ENCODE data around the gene PDHX.

PDHX gene

DNA sequence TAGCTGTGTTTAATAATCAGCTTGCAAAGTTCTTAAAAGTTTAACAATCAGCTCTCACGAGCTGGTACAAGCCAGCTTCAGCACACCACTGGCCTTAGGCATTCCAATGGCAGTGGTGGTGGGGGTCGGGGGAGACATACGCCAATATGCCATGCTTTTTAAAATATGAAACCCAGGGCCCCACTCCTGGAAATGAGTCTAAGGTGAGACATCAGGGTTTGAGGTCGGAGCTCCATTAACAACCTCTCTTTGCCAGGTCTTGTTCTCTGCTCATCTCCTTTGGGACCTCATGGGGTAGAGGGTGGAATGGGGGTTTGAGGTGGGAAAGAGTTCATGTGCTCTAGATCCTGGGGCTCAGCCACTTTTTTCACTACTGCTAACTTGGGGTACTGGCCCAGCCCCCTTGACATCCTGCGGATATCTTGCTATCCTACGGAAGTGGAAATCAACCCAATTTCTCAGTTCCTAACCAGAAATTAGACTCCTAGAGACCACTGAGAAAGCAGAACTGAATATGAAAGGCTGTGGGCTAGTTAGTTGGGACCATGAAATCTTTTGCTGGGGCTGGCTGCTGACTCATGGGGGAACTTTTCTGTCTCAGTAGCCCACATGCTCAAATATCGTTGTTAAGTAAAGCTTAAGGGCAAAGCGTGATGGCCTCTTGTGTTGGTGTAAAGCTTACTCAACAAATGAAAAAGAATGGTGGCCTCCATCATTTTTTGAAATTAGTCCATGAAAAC is 90.1 kb downstream of the PDHX start:
- peak; percentile 75 for DNase-seq (ENCODE audit: low spot score)
- TF ChIP-seq, protein P1, sequence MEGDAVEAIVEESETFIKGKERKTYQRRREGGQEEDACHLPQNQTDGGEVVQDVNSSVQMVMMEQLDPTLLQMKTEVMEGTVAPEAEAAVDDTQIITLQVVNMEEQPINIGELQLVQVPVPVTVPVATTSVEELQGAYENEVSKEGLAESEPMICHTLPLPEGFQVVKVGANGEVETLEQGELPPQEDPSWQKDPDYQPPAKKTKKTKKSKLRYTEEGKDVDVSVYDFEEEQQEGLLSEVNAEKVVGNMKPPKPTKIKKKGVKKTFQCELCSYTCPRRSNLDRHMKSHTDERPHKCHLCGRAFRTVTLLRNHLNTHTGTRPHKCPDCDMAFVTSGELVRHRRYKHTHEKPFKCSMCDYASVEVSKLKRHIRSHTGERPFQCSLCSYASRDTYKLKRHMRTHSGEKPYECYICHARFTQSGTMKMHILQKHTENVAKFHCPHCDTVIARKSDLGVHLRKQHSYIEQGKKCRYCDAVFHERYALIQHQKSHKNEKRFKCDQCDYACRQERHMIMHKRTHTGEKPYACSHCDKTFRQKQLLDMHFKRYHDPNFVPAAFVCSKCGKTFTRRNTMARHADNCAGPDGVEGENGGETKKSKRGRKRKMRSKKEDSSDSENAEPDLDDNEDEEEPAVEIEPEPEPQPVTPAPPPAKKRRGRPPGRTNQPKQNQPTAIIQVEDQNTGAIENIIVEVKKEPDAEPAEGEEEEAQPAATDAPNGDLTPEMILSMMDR (IDR thresholded peaks at IDR 0.05; ENCODE audit: extremely low read depth, missing control alignments) = no peak

- peak; percentile 28 for DNase-seq (ENCODE audit: low spot score)
- TF ChIP-seq, protein P1 (IDR thresholded peaks at IDR 0.05; ENCODE audit: extremely low read depth, missing control alignments) = no peak
Observed at GRCh38 chr11:35007277-35007676, 90.9 kb downstream of the PDHX start.

DNA sequence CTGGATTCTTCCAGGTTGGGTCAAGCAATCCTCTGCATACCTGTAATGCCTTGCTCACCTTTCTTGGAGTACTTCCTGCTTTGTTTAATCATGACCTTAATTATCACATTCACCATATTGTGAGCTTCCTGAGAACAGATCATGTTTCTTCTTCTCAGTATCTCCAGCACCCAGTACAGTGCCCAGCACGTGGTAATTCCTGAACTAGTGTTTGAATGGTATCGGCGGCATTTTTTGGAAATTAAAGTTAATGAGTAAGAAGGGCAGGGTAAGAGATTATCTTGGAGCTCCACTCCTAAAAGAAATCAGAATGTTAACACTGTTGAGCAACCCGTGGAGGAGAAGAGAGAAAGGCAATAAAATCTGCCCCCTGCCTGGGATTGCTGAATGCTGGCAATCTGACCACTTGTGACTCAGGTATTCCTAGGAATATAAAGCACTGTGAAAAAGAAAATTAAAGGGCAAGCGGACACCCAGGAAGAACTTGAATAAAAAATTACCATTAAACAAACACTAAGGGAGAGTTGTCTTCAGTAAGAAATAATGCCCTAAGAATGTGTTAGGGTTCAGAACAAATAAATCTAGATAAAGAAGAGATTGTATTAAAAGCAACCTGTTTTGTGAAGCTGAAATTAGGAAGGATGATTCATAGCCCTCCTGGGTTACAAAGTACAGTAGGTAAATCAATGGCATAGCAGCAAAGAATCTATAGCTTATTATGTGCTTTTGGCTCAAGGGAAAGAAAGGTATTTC is 92.9 kb downstream of the PDHX start:
- DNase-seq (ENCODE audit: low spot score) = no peak
- TF ChIP-seq, protein P1 (IDR thresholded peaks at IDR 0.05; ENCODE audit: extremely low read depth, missing control alignments) = no peak

- DNase-seq (ENCODE audit: low spot score) = no peak
- TF ChIP-seq, protein P1 (IDR thresholded peaks at IDR 0.05; ENCODE audit: extremely low read depth, missing control alignments) = no peak
Observed at GRCh38 chr11:35009944-35010342, 93.5 kb downstream of the PDHX start.

DNA sequence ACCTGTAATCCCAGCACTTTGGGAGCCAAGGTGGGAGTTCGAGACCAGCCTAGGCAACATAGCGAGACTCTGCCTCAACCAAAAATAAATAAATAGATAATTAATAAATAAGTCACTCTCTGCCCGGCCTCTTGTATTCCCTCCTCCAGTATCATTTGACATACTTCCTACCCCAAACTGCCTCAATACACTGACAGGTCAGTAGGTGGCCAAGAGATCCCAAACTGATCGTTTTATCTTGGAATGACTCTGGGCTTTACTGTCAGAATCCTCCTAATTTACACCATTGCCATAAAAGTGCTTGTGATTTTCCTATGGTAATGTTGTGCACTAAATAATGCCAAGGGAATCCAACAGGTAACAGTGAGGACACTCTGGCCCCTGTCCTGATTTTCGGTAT is 94.2 kb downstream of the PDHX start:
- no peak for DNase-seq (ENCODE audit: low spot score)
- TF ChIP-seq, protein P1 (IDR thresholded peaks at IDR 0.05; ENCODE audit: extremely low read depth, missing control alignments) = no peak

DNA sequence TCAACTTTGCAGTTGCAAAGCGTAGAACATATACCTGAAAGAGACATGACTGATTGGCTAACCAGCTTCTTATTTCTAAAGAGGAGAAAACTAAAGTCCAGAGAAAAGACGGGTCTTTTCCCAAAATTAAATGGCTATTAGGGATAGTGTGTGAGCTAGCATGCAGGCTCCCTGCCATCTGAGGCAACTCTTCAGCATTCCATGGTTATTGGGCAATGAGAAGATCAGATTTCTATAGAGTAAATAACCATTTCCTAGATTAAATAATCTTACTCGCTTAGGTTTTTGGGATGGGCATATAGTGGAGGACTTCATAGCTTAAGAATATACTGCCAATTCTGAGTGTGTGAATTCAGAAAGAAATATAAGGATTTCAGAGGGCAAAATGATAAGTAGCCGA is 95.0 kb downstream of the PDHX start:
- TF ChIP-seq, protein P1 (IDR thresholded peaks at IDR 0.05; ENCODE audit: extremely low read depth, missing control alignments) = no peak
- no peak for DNase-seq (ENCODE audit: low spot score)

DNA sequence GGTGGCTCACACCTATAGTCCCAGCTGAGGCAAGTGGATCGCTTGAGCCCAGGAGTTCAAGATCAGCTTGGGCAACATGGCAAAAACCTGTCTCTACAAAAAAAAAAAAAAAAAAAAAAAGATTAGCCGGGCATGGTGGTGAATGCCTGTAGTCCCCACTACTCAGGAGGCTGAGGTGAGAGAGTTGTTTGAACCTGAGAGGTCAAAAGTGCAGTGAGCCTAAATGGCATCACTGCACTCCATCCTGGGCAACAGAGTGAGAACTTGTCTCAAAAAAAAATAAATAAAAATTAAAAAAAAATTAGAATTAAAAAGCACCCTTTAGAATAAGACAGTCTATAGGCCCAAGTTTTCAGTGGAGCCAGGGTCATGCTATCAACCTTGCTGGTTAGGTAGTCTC is 95.5 kb downstream of the PDHX start:
- DNase-seq (ENCODE audit: low spot score) = no peak
- TF ChIP-seq, protein P1 (IDR thresholded peaks at IDR 0.05; ENCODE audit: extremely low read depth, missing control alignments) = no peak
